Loucy (cell line): Measurements from ENCODE around the gene COPS7B.

Source experiments
- EZH2phosphoT487 ChIP-seq: fragments of 200-600 bp; IDR thresholded peaks from 2 replicates; pipeline ENCODE4 v1.6.1; 2018; ENCODE audit warnings: antibody characterized with exemption, mild to moderate bottlenecking, moderate library complexity, borderline replicate concordance
- TF ChIP-seq, protein P1 (sequence below): fragments of 200-600 bp; sonication (generic); conservative IDR thresholded peaks from 2 replicates; pipeline ENCODE4 v1.5.1; 2014; ENCODE audit warnings: mild to moderate bottlenecking, antibody characterized with exemption, low read length

DNA sequence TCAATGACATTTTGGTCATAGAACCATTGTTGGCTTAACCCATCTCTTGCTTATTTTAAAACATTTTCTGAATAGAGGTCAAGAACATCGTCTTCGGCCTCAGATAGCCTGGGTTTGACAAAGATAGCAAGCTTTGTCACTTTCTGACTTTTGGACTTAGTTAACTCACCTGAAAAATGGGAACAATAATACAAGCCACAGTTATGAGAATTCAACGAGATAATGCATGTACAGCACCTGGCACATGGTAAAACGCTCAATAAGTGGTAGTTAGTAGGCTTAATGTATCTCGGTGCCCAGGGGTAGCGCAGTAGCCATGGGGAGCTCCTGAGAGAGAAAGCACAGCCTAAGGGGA lies 446 bp upstream of the COPS7B start:
- TF ChIP-seq, protein P1, sequence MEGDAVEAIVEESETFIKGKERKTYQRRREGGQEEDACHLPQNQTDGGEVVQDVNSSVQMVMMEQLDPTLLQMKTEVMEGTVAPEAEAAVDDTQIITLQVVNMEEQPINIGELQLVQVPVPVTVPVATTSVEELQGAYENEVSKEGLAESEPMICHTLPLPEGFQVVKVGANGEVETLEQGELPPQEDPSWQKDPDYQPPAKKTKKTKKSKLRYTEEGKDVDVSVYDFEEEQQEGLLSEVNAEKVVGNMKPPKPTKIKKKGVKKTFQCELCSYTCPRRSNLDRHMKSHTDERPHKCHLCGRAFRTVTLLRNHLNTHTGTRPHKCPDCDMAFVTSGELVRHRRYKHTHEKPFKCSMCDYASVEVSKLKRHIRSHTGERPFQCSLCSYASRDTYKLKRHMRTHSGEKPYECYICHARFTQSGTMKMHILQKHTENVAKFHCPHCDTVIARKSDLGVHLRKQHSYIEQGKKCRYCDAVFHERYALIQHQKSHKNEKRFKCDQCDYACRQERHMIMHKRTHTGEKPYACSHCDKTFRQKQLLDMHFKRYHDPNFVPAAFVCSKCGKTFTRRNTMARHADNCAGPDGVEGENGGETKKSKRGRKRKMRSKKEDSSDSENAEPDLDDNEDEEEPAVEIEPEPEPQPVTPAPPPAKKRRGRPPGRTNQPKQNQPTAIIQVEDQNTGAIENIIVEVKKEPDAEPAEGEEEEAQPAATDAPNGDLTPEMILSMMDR = no peak
- no peak for TF ChIP-seq EZH2phosphoT487
